Stimulated activated CD8-positive, alpha-beta memory T cell treated with anti-CD3 and anti-CD28 coated beads, Interleukin-7, amount 100 ng/mL, for 24 hours (primary cell): ENCODE data around the gene FKBP8.
A peak's percentile ranks its signal among the peaks of the same experiment; 100 is the strongest.

Source experiments
- DNase-seq: peaks from one replicate; pipeline ENCODE4 v3.0.0-alpha.2; 2020; ENCODE audit warnings: low read depth

Gene FKBP8

DNA sequence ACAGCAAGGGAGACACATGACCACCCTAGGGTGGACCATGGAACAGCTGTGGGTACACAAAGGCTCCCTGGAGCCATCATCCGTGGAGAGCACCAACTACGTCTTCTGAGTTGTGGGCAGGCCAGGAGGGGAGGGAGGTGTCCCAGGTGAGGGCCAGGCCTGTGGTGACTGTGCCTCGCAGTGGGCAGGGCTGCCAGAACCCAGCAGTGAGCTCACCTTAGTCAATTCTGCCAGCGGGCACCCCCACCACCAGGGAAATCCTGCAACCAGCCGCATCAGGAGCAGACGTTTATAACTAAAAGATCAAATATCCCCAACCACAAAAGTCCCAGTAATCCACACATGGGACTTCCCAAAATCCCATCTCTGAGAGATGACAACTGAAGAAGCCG, 41.1 kb downstream of the FKBP8 start:
- DNase-seq: no peak

DNA sequence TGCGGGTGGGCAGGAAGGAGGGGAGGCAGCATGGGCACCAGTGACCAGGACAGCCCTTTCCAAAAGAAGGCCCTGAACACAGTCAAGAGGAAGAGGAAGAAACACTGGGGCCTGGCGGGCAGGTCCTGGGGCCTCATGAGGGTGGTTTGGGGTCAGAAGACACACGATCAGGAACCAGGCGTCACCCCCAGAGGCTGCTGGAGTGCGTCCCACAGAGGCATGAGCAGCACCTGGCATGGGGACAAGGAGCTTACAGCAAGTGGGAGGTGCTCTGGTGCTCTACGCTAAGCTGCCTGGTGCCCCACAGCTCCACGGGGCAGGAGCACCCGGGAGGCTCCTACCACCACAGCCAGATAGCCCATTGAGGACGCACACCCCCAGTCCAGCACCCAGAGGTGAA, 41.5 kb downstream of the FKBP8 start:
- no peak for DNase-seq

DNA sequence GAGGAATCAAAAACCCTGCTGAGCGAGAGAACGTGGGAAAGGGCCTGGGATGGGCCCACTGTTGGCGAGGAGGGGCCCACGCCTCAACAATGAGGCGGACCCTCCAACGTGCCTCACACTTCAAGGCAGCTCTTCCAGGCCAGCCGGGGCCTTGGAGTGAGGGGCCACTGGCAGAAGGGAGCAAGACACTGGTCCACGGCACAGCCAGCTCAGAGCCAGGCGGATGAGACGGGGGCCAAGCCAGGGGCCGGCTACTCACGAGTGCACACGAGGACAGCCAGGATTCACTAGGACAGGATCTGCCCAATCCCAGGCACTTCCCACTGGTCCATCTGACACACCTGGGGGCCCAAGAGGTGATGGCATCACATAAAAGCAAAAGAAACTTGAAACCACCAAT, 42.0 kb downstream of the FKBP8 start:
- no peak for DNase-seq

DNA sequence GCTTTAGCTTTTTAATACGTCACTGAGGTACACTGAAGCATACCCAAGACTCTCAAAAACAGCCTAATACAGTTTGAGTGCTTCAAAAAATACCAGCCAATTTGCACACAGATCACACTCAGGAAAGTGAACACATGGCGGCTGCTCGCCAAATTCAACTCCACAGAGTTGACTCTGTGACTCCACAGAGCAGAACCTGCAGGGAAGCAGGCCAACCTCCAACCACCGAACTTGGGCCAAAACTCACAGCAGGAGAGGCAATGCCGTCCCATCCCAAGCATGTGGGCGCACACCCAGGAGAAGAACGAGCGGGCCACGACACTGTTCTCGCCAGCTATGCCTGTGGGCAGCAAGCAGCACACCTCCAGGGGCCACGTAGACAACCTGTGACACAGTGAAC, 42.6 kb downstream of the FKBP8 start:
- DNase-seq: no peak

DNA sequence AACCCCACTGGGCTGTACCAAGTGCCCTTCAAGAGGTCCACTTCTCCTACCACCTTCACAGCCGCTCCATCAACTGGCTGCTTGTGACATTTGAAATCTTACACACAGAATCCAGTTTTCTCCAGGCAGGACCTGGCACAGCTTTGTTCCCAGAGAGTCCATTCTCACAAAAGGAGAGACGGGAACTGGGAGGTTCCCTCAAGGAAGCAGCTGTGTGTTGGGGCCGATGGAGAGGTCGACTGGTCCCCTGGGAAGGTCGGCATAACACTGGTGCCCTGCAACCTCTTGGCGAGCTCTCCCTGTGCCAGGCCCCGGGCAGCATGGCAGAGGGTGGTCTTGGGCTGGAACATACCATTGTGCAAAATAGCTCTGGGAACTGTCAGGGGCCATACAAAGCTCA, 43.0 kb downstream of the FKBP8 start:
- no peak for DNase-seq

DNA sequence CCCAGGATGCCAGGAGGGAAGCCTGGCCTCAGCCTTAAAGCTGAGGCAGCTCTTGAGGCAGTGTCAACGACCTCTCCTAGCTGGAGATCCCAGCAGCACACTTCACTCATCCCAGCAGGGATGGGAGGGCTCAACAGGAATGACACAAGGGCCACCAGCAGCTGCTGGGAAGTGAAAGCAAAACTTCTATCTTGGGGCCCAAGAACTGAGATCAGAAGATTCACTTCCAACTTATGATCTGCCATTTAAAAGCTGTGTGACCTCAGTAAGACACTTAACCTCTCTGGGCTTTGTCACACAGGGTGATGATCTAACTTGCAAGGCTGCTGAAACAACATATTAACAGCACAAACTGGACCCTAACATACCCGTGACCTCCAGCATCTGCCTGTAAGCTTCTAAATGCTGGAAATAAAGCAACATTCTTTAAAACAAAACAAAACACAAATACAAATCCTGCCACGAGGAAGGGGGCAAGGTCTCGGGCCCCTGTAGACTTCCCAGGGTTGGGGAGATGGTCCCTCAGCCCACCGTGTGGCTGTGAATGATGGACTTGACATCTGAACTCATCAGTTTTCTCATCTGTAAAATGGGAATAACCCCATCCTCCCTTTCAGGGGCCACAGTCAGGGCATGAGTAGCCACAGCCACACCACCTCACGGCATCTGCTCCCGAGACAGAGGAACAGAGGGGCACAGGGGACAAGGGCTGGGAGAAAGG, 44.2 kb downstream of the FKBP8 start:
- no peak for DNase-seq

DNA sequence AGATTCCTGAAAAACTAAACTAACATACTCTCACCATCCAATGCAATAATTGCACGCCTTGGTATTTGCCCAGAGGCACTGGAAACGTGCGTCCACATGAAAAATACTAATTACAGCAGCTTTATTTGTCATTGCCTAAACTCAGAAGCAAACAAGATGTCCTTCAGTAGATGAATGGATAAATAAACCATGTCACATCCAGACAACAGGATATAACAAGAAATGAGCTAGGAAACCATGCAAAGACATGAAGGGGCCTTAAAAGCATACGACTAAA, 46.5 kb downstream of the FKBP8 start:
- DNase-seq: no peak

DNA sequence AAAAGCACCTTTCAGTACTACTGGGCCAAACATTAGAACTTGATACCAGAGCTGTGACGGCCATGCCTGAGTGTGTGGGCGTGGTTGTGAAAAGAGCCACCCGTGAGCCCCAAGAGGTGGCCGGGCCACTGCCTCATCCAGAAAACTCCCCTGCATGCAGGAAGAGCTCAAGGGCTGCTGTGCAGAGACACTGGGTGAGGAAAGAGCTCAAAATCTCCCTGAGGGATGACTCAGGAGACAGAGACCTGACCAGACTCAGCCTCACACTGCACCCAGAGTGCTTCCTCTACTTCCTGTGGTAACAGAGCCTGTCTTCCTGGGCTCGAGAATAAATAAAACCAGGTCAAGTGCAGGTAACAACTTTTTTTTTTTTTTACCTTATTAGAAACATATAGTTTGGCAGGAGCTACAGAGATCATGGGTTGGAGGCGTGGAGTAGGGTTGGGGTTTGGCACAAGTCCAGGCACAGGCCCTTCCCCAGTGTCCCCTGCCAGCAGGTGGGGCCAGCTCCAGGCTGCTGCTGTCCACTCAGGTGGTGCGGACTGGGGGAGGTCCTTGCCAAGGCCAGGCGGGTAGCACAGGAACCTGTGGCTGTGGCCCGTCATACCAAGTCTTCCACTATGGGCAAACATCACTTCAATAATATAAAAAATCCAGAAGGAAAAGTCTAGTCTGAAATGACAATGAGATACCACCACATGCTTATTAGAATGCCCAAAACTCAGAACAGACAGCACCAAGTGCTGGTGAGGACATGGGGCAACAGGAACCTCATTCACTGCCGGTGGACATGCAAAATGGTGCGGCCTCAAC, 47.0 kb downstream of the FKBP8 start:
- DNase-seq: peak; percentile 22

DNA sequence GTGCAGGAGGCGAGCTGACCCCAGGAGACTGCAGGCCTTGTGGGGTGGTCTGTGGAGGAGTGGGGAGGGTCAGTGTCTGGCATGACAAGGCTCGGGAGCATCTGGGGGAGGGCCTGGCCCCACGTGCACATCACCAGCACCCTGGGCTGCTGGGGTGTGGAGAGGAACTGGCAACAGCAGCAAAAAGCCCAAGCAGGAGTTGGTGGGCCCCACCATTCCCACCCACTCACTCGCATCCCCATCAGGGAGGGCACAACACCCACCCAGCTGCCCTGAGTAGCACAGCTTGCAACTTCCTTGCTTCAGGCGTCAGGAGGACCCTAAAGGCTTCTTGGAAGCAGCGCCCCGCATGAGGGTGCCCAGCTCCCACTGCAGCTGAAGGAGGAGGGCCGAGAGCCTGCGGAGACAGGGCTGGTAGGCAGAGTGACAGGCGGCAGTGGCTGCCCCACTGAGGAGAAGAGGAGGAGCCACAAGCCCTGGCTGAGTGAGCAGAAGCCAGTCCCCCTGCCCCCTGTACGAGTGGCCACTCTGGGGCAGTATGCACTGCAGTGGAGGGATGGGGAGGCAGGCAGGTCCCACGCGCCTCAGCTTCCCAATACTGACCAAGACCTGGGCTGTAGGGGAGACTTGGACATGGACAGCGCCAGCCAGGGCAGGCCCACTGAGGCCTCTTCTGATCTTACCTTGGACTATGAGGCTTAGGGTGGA, 48.0 kb downstream of the FKBP8 start:
- DNase-seq: no peak

DNA sequence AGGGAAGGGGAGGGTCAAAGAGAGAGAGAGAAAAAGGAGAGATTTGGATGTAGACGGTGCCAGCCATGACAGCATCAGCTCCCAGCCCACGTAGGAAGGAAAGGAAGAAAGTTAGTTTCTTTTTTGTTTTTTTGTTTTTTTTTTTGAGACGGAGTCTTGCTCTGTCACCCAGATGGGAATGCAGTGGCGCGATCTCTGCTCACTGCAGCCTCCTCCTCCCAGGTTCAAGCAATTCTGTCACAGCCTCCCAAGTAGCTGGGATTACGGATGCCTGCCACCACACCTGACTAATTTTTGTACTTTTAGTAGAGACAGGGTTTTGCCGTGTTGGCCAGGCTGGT, 49.1 kb downstream of the FKBP8 start:
- no peak for DNase-seq

DNA sequence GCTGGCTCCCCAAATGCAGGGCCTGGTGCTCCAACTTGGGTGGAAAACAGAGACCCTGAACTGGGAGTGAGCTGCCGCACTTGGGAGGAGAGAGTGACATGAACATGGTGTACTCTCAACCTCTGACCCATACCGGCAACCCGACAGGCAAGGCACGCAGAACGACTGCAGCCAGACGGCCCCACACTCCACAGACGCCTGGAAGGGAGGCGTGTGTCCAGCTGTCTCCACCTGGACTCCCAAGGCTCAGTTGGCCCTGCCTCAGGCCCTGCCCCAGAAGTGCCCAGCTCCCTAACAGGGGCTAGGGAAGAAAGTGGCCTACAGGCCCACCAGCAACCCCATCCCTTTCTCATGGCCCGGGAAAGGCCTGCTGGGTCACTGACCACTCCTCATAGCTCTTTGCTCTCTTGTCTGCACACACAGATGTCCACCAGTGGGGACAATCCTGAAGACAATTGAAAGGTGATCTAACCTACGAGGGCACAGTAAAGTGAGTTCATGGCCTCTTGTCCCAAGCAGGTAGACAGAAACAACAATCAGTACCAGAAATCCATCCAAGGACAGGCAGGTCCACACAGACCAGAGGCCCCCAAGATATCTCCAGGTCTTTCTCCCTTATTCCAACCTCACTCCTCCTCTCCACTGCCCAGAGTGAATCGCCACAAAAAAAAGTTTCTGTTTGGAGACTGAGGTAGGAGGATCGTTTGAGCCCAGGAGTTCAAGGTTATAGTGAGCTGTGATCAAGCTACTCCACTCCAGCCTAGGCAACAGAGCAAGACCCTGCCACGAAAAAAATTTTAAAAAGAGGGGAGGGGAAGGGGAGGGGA, 49.7 kb downstream of the FKBP8 start:
- no peak for DNase-seq

DNA sequence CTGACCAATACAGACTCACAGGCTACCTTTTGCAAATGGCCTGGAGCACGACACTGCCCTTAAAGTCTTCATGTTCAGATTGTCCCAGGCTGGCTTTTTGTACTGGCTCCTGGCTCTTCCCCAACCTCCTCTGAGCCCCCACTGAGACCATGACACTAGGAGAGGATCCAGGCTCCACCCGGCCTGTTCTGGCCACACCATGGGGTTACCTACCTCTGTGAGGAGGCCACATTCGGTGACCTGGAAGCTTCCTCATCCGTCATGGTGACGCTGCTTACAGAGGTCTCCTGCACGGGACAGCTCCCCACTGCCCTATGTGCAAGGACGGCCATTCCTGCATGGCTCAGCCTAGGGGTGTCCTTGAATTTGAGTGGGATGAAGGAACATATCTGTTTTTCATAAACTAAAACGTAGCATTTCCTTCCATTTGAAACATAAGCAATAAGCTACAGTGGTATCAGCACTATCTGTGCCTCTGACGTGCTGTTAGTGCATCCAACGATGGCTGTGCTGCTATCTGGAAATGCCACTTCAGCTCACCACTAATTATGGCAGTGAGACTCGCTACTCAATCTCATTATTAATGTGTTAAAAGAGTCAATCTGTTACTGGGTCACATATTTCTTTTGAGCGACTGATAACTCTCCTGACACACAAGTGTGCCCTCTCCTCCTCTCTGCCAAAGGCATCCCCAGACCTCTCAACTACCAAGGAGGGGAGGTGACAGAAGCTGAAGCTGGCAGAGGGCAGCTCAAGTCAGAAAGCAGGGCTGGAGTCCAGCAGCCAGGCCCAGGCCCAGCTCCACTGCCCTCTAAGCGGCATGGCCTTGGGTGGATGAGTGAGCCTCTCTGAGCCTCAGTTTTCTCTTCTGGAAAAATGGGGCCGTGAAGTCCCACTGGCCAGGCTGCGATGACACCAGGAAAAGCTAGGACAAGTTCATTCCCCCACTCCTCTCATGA, 51.1 kb downstream of the FKBP8 start:
- no peak for DNase-seq

DNA sequence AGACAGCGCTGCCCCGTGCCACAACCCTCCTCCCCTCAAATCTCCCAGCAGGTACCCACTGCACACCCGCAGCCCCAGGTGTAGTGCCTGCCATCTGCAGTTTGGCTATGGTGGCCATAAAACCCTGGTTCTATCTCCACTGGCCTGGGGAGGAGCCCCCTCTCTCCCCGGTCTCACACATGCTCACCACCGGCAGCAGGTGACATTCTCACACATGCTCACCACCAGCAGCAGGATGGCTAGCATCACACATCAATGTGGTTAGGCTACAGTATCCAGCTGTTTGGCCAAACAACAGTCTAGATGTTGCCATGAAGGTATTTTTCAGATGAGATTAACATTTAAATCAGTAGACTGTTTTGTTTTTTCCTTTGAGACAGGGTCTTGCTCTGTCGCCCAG, 52.6 kb downstream of the FKBP8 start:
- no peak for DNase-seq

DNA sequence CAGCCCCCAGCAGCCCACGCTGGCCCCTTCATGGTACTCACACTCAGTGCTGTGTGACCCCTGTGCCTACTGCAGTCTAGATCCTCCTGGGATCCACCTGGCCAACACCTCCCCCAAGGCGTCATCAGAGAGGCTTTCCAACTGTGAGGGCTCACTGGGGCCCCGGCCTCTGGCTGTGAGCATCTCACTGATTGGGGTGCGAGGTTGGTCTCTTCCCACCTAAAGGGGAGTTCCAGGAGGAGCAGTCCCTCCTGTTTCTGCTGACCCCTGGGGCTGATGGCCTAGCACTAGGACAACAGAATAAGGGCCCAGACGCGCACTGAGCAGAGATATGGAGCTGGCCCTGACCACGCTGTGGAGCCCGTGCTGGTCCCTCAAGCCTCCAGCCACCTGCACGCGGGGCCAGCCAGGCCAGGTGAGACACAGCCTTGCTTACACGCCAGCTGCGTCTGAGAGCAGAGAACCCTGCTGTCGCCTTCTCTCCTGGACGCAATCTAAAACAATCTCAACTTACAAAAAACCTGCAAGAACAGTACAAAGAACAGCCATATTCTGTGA, 53.7 kb downstream of the FKBP8 start:
- DNase-seq: no peak

DNA sequence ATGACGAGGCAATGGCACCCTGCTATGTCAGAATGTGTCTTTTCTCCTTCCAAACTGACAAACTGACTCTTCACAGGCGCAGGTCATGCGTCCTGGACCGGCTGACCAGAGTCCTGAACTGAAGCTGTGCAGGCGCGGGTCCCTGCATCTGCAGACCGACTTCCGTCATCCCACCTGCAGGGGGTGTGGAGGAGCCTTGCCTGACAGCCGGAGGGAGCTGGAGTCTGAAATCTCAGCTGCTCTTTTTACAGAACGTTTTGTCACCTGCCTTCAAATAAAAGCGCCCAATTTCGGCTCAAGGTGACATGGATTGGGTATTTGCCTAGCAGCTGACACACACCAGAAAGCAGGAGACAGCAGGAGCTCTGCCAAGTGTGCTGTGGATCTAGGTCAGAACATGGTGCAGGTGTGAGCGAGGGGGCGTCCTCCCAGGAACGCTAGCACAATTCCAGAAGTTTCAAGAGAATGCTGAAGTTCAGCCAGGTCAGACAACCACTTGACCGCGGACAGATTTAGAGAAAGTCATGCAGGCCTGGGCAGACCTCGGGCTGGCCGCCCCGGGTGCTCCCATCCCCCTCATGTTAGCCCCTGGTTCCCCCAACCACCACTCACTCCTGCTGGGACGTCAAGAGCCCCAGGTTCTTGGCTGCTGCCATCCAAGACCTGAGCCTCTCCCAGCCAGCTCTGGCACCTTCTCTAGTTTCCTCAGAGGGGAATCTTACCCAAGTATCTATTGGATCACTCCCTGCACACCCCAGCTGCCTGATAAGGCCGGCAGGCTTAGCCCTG, 54.3 kb downstream of the FKBP8 start:
- DNase-seq: no peak

DNA sequence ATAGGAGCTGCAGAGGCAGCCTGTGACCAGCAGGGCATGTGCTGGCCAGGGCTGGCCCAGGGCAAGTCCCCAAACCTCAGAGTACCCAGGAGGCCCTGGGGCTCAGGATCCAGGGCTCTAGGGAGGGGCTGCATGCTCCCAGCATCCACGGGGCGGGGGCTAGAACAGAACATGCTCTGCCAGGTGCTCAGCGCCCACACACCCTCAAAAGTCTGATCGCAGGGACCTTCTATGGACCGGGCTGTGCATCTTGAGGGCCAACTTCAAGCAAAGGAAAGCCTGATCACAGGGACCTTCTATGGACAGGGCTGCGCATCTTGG, 55.0 kb downstream of the FKBP8 start:
- no peak for DNase-seq

DNA sequence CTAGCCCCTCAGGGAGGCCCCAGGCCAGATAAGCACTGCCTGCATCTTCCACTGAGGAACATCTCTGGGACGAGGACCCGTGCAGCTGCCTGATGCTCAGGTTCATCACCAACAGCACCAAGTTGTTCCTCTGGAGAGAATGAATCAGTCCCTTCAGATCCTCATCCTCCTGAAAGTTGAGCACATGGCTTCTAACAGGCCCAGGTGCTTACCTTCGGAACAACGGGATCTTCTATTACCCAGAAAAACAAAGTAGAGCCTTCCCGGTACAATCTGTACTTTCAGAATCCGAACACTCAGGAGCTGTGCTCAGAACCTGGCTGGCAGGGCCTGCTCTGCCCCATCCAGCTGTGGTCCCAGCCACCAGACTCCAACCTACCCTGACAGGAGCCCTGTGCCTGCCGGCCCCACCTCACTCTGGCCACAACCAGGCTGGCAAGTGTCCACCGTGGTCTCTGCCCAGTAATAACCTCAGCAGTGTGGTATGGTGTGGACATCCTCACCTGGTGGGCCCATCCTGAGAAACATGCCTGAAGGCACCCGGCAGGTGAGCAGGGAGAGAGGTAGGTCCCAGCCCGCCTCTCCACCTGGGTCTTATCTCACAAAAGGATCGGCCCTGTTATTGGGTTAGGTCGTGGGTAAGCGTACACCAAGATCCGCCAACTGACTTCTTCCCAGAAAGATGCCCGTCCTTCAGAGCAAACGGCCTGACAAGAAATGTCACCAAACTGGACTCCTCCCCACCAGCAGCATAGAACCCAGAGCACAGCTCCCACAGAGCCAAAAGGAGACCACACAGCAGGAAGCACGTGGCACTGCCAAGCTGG, 55.6 kb downstream of the FKBP8 start:
- no peak for DNase-seq

DNA sequence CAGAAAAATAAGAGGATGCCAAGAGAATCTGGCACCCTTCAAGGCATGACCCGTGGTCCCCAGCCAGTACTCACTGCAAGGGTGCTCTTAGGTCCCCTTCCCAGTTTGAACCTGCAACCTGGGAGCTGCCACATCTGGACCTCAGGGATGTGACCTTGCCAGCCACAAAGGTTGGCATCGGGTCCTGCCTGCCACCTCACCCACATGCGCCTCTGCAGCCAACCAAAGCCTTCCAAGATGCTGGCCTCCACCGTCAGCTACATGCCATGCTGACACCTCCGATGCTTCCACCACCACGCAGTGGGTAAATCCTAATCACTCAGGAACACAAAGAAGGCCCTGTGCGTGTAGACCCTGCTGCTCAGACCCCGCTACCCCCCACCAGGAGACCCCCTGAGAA, 56.6 kb downstream of the FKBP8 start:
- DNase-seq: no peak

DNA sequence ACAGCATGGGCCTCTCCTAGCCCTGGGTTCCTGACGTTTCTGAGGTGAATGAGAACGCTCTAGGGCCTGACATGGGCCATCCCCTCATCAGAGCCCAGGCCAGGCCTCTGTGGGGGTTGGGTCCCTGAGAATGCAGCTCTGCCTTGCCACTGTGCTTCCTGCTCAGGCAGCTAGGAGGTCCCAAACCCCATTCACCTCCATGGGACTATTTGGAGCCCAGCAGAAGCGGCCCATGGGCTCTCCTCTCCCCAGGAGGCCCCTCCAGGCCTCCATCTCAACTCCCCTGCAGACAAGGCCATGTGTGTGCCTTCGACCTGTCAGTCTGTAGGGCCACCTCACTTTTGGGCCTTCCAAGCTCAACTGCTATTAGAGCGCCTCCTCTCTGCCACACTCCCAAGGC, 58.4 kb downstream of the FKBP8 start:
- DNase-seq: no peak
